Measurements from ENCODE around the gene RFX4. TPM values are rescaled to one million over a fixed set of nuclear protein-coding genes. Genes with fewer than 3 reads are reported as not detected.

RFX4 gene
- polyA plus RNA-seq, 3 donors from 2014 or later: not detected

DNA sequence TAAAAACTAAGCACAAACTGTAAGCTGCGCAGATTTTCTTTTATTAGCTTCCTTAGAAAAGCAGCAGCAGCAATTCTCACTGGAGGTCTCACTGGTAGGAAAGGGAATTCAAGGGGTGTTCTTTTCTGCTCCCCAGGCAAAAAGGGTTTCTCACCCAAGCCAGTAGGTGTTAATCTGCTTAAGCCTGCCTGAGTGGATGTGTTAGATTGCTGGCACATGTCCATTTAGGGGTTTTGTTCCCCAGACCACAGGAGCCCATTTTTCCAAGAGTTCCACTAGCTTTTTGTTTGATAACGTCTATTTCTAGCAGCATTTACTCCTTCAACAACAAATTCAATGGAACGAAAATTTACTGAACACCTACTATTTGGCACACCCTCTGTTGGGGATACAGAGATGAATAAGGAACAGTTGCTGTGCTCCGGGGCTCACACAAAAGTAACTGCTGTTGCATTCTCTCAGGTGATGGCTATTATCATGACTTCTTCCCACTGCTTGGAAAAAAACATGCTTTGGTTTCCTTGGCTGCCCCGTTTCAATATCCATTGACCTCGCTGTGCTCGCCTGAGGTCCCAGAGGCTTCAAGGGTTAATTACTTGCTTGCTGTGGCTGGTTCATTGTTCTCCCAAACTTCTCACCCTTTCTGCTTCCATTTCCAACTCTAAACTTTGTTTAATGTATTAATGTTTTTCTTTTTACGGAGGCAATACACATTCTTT lies 160.6 kb downstream of the RFX4 start:
- H3K9me3 Mint-ChIP-seq: no peaks in the 10 kb centered on the region
- H3K36me3 Mint-ChIP-seq: no peaks in the 10 kb centered on the region
- no peak overlapping the region for H3K4me3 Mint-ChIP-seq
- H3K4me1 Mint-ChIP-seq: peaks cover 18 to 19% of the 10 kb centered on the region in 2 donors
- H3K27me3 Mint-ChIP-seq (ENCODE audit: low read depth in 3 of 3): peaks cover 2 to 3% (median 2%) of the 10 kb centered on the region in 3 donors
- no peak overlapping the region for H3K27ac Mint-ChIP-seq
- no peak for DNase-seq

DNA sequence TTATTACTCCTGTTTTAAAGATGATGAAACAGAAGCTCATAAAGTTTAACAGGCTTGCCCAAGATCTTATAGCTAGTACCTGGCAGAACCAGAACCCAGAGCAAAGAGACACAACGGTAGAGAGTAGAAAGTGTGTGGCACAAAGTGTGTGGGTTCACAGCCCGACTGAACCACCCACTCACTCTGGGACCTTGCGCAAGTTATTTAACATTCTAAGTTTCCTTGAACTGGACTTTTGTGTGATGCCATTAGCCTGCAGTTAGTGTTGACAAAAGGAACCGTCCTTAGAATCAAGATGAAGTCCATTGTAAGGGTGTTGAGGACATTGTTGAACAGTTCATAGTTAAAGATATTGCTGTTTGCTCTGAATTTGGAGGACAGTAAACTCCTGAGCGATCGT lies 161.8 kb downstream of the RFX4 start:
- DNase-seq: no peak
- Mint-ChIP-seq H3K27ac (no peak overlapping the region), H3K27me3 (ENCODE audit: low read depth in 3 of 3) (peaks cover 2 to 3% (median 2%) of the 10 kb centered on the region in 3 donors), H3K36me3 (no peaks in the 10 kb centered on the region), H3K4me3 (no peak overlapping the region), H3K4me1 (peaks cover 19 to 21% of the 10 kb centered on the region in 2 donors), H3K9me3 (no peaks in the 10 kb centered on the region)

DNA sequence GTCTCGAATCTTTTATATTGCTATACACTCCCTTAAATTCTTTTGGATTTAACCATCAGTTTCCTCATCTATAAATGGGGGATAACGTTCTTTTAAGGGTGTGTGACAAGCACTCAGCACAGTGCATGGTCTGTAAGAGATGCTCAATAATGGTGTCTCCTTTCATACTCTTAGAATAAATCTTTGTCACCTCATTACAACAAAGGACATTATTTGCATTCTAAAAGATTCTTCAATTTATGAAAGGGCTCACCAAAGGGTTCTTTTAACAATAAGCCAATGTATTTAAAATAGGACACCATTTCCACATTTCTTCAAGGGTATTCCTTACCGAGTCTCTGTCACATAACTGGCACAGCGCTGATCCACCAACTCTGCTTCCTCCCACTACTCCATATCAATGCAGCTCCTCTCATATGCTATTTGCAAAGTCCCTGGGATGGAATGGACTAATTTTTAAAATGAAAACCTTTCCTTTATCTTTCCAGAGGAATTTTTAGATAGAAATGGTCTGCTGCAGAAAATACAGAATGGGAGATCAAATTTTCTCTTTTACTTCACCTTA lies 162.5 kb downstream of the RFX4 start:
- Mint-ChIP-seq H3K4me3 (no peak overlapping the region), H3K36me3 (no peaks in the 10 kb centered on the region), H3K9me3 (no peaks in the 10 kb centered on the region), H3K4me1 (peaks cover 19 to 21% of the 10 kb centered on the region in 2 donors), H3K27me3 (ENCODE audit: low read depth in 3 of 3) (peaks cover 2 to 3% (median 3%) of the 10 kb centered on the region in 3 donors), H3K27ac (no peak overlapping the region)
- no peak for DNase-seq

DNA sequence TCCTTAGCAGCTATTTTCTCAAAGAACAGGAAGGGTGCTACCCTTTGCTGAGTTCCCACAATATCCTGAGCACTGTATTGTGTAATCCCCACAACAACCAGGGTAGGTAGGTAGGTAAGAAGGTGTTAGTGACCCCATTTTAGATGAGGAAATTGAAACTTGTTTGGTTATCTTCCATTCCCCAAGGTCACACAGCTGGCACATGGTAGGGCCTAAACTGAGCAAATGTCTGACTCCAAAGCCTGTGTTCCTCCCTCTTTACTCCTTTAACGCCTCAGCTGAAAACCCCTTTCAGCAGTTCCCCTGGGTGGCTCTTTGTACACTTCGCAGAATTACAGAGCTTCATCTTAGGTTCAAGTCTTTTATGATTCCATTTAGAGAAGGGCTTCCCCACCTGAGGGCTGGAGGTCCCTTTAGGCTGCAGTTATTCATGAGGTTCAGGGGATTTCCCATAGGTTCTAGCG lies 165.2 kb downstream of the RFX4 start:
- Mint-ChIP-seq H3K4me1 (peaks cover 21 to 22% of the 10 kb centered on the region in 2 donors), H3K36me3 (peaks cover 0 to 3% (median 0%) of the 10 kb centered on the region in 3 donors), H3K9me3 (peaks cover 0 to 1% (median 0%) of the 10 kb centered on the region in 6 donors), H3K27me3 (ENCODE audit: low read depth in 3 of 3) (peaks cover 0 to 2% (median 2%) of the 10 kb centered on the region in 3 donors), H3K27ac (peak overlapping the region; percentile 84 to 94 (median 92)), H3K4me3 (peak overlapping the region; percentile 16 to 59 (median 41))
- peak; percentile 40 to 51 (median 42) for DNase-seq

DNA sequence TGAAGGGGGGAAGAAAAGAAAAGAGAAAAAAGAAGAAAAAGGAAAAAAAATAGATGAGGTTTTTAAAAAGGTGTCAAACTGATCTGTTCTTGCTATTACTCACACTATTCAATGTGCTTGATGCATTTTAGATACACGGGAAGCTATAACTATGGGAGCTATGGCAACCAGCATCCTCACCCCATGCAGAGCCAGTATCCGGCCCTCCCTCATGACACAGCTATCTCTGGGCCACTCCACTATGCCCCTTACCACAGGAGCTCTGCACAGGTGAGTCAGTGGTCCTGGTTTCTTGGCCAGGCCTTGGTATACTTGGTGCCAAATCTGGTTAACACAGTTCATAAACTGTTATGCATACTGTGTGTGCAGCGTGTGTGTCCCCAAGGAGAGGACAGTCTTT lies 167.7 kb downstream of the RFX4 start:
- DNase-seq: no peak
- H3K4me3 Mint-ChIP-seq: no peak overlapping the region
- H3K4me1 Mint-ChIP-seq: peaks cover 21 to 22% of the 10 kb centered on the region in 2 donors
- H3K9me3 Mint-ChIP-seq: peaks cover 0 to 1% (median 0%) of the 10 kb centered on the region in 6 donors
- H3K27ac Mint-ChIP-seq: peak overlapping the region in 2 of 6 donors; percentile 32 to 39
- H3K36me3 Mint-ChIP-seq: peaks cover 0 to 3% (median 0%) of the 10 kb centered on the region in 3 donors
- H3K27me3 Mint-ChIP-seq (ENCODE audit: low read depth in 3 of 3): peaks cover 0 to 2% (median 0%) of the 10 kb centered on the region in 3 donors

DNA sequence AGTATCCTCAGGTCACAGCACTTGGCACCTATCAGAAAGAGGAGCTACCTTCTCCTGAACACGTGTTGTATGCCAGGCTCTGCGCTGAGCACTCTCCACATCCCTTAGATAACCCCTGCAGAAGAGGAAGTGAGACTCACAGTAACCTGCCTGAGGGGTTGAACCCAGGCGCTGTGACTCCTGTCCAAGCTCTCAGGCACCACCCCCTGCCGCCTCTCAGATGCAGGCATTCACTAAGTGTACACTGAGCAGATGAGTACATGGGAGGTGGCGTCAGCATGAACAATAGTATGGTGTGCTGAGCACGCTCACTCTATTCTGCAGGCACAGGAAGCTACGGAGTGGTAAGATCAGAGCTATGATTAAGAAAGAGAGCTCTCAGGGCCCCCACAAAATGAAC lies 170.7 kb downstream of the RFX4 start:
- Mint-ChIP-seq H3K4me1 (peaks cover under 1 to 3% of the 10 kb centered on the region in 2 donors), H3K9me3 (peaks cover 0 to 1% (median 0%) of the 10 kb centered on the region in 6 donors), H3K27me3 (ENCODE audit: low read depth in 3 of 3) (peaks cover 0 to 2% (median 0%) of the 10 kb centered on the region in 3 donors), H3K27ac (no peak overlapping the region), H3K36me3 (peaks cover 0 to 3% (median 0%) of the 10 kb centered on the region in 3 donors), H3K4me3 (no peak overlapping the region)
- DNase-seq: no peak

DNA sequence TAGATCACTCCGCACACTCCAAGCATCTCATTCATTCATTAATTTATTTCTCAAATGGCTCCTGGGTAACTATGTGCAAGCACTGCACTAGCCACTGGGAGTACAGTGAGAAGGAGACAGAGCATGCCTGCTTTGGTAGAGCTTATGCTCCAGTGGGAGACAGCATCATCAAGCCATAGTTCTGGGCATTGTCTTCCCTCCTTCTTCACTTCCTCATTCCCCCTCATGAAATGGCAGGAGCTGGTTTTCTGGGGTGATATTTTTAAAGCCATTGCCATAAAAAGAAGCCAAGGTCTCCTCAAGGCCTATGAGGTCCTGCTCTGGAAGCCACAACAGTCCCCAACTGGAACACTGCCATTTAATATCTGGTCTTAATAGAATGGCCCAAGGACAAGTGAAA lies 171.5 kb downstream of the RFX4 start:
- peaks cover 0 to 3% (median 0%) of the 10 kb centered on the region in 3 donors for H3K36me3 Mint-ChIP-seq
- H3K27ac Mint-ChIP-seq: no peak overlapping the region
- peaks cover 0 to 2% of the 10 kb centered on the region in 2 donors for H3K4me1 Mint-ChIP-seq
- H3K9me3 Mint-ChIP-seq: peaks cover 0 to 1% (median 0%) of the 10 kb centered on the region in 6 donors
- H3K27me3 Mint-ChIP-seq (ENCODE audit: low read depth in 3 of 3): peaks cover 0 to 2% (median 0%) of the 10 kb centered on the region in 3 donors
- H3K4me3 Mint-ChIP-seq: no peak overlapping the region
- no peak for DNase-seq

DNA sequence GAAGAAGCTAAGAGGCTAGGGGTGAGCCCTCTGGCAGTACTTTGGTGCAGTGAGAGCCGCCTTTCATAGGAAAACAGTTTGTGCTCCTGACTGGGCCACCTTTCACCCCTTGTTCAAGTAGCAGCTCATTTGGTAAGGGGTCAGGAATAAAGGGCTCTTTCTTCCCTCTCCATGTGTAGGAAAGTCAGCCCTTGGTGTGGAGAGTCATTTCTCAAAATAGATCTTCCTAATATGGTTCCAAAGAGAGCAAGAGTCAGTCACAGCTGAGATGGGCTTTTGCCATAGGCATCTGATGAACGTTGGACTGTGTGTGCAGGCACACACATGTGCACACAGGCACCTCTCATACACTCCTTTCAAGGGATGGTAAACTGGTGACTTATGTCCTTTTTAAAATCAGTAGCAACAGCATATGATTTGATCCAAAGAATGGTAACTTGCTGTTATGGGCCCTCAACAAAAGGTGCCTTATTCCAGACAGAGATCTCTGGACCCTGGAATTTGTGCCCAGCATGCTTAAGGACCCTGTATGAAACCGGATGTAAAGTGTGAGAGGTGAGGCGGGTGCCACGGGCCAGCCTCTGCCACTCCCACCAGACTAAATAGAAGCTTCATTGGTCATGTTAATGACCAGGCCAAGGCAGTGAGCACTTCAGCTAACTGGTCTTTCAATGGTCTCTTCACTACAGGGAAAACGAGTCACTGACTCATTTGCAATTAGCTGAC lies 175.0 kb downstream of the RFX4 start:
- DNase-seq: no peak
- no peak overlapping the region for H3K4me3 Mint-ChIP-seq
- peaks cover 0 to 2% (median 0%) of the 10 kb centered on the region in 3 donors for H3K27me3 Mint-ChIP-seq (ENCODE audit: low read depth in 3 of 3)
- H3K9me3 Mint-ChIP-seq: peaks cover 0 to 1% (median 0%) of the 10 kb centered on the region in 6 donors
- no peaks in the 10 kb centered on the region for H3K36me3 Mint-ChIP-seq
- peaks cover 8 to 9% of the 10 kb centered on the region in 2 donors for H3K4me1 Mint-ChIP-seq
- H3K27ac Mint-ChIP-seq: no peak overlapping the region

DNA sequence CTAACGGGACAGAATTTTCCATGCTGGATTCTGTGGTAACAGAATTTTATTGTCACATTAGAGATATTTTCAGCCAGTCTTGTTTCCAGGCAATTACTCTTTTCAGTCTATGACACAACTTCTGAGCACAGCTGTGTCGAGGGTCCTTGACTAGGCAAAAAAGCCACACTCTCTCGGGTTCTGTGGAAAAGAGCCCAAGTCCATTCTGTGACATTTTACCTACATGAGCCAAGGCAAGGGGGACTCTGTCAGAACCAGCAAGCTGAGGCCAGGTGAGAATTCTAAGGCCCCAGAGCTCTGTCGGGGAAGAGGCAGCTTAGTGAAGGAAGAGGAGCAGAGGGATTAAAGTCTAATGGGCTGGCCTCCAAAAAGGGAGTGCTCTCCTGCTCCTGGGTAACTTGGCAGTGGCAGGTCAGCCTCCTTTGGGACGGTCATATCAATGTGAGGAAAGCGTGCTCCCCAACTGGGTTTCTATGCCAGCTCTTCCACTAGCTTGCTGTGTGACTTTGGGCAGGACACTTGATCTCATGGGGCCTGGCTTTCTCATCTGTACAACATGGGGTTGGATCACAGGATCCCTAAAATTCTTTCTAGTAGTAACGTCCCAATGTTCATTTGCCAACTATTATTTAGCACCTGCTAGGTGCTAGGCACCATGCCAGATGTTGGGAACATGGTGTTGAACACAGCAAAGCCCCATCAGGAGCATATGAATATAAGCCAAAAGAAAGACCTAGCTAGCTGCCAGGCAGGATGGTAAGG lies 175.7 kb downstream of the RFX4 start:
- H3K27me3 Mint-ChIP-seq (ENCODE audit: low read depth in 3 of 3): peaks cover 0 to 2% (median 0%) of the 10 kb centered on the region in 3 donors
- no peak overlapping the region for H3K27ac Mint-ChIP-seq
- no peaks in the 10 kb centered on the region for H3K9me3 Mint-ChIP-seq
- no peak overlapping the region for H3K4me3 Mint-ChIP-seq
- H3K4me1 Mint-ChIP-seq: peaks cover 8 to 9% of the 10 kb centered on the region in 2 donors
- H3K36me3 Mint-ChIP-seq: no peaks in the 10 kb centered on the region
- no peak for DNase-seq

DNA sequence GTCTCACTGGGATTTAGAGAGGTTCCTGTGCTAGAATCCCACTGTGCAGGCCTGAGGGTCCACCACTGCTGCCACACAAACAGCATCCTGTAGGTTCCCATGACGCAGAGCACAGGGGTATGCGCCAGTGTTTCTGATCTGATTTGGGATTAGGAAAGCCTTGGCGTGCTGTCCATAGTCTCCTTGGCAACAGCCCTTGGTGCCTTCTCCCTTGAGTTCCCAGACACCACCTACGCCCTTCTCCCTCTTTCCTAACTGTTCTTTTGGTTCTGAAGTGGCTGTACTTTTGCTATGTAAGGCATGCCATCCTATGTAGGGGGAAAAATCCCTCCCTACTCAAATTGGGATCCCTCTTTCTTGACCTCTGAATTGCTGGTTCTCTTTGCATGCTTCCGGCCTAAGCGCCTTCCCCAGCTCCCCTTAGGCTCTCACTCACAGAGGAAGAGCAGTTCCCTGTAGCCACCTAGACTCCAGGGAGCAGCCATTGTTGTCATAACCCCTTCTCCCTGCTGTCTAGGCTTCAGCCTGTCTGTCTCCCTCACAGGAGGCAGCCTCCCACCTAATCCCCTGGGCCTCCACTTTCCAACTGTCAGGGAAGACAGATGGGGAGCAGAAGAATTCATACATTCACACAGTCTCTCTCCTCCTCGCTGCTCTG lies 176.9 kb downstream of the RFX4 start:
- Mint-ChIP-seq H3K9me3 (no peaks in the 10 kb centered on the region), H3K27ac (peak overlapping the region in 2 of 6 donors; percentile 19 to 41), H3K4me1 (peaks cover 8 to 9% of the 10 kb centered on the region in 2 donors), H3K4me3 (no peak overlapping the region), H3K27me3 (ENCODE audit: low read depth in 3 of 3) (peaks cover 0 to 2% (median under 1%) of the 10 kb centered on the region in 3 donors), H3K36me3 (no peaks in the 10 kb centered on the region)
- DNase-seq: no peak

DNA sequence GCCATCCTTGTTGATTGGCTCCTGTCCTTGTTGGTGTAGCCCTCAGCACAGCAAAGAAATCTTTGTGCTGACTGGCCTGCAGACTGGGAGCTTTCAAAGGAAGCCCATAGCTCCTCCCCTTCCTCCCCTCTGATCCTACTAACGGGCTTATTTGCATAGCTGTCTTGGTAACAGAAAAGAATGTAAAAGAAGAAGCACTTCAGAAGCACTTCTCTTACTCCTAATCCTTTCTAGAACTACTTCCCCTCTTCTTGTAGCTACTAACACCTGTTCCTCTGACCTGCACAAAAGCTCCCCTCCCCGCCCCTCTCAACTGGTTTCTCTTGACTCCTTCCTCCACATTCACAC lies 177.4 kb downstream of the RFX4 start:
- DNase-seq: no peak
- peak overlapping the region in 2 of 6 donors; percentile 19 to 41 for H3K27ac Mint-ChIP-seq
- no peaks in the 10 kb centered on the region for H3K9me3 Mint-ChIP-seq
- peaks cover 8 to 9% of the 10 kb centered on the region in 2 donors for H3K4me1 Mint-ChIP-seq
- H3K36me3 Mint-ChIP-seq: no peaks in the 10 kb centered on the region
- H3K27me3 Mint-ChIP-seq (ENCODE audit: low read depth in 3 of 3): peaks cover 0 to 2% (median 2%) of the 10 kb centered on the region in 3 donors
- peak overlapping the region in 1 of 5 donors; percentile 15 for H3K4me3 Mint-ChIP-seq

DNA sequence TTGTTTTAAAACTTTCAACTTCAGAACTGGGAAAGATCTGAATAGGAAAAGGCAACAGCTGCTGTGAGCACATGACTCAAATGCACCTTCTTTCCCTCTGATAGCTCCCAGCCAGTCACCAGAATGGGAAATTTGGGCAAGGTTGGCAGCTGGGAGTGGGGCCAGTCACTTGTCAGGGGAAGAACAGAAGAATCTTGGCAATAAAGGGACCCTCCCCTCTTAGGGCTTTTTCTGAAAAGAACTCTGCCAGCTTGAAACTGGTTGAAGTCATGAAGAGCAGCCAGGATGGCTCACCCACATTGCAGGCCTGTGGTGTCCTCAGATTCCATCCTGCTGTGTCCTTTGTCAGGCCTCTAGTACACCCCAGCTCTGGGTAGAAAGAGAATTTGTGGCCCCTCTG lies 181.4 kb downstream of the RFX4 start:
- peaks cover 7 to 17% (median 7%) of the 10 kb centered on the region in 3 donors for H3K27me3 Mint-ChIP-seq (ENCODE audit: low read depth in 3 of 3)
- H3K27ac Mint-ChIP-seq: no peak overlapping the region
- H3K9me3 Mint-ChIP-seq: no peaks in the 10 kb centered on the region
- peaks cover 8 to 9% of the 10 kb centered on the region in 2 donors for H3K4me1 Mint-ChIP-seq
- no peak overlapping the region for H3K4me3 Mint-ChIP-seq
- H3K36me3 Mint-ChIP-seq: no peaks in the 10 kb centered on the region
- DNase-seq: no peak

DNA sequence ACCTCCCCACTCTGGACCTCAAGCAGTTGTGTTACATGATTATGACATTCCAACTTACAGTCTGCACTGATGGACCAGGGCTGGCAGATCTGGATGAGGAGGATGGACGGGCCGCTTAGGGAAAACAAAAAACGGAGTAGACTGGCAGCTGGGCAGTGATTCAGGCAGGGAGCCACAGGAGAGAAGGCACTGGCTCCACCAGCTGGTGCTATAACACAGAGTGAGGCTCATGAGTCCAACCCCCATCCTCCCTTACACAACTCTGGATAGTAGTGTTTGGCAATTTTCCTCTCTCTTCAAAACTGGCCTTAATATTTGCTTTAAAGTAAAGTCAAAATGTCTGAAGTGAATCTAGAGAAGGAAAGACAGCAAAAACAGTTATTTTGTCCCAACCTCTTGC lies 181.9 kb downstream of the RFX4 start:
- peaks cover 7% of the 10 kb centered on the region in 2 donors for H3K4me1 Mint-ChIP-seq
- no peak overlapping the region for H3K4me3 Mint-ChIP-seq

More for the DNA sequence above, 181.9 kb downstream of the RFX4 start:
- Mint-ChIP-seq H3K27ac (no peak overlapping the region), H3K27me3 (ENCODE audit: low read depth in 3 of 3) (peaks cover 7 to 17% (median 7%) of the 10 kb centered on the region in 3 donors), H3K9me3 (no peaks in the 10 kb centered on the region), H3K36me3 (no peaks in the 10 kb centered on the region)
- DNase-seq: no peak

Data from immature natural killer cell (primary cell).